Mucosa of rectum (tissue), 2 donors: Measurements from ENCODE around the gene CPA5.

Source experiments
- H3K27ac ChIP-seq, 2 donors: one replicate each; pipeline ENCODE4 v1.7.0; 2013; ENCODE audit warnings: inconsistent platforms in 2 of 2, low read depth in 2 of 2, low read length in 2 of 2
- H3K27me3 ChIP-seq, 2 donors: one replicate each; pipeline ENCODE4 v1.7.0; 2013; ENCODE audit warnings: low read length in 2 of 2; ENCODE audit not compliant: control insufficient read depth in 2 of 2, insufficient read depth in 2 of 2
- H3K36me3 ChIP-seq, 2 donors: one replicate each; pipeline ENCODE4 v1.7.0; 2013; ENCODE audit warnings: low read length in 2 of 2; ENCODE audit not compliant: control insufficient read depth in 2 of 2, insufficient read depth in 2 of 2
- H3K4me1 ChIP-seq, 2 donors: one replicate each; pipeline ENCODE4 v1.7.0; 2013; ENCODE audit warnings: low read length in 2 of 2, mild to moderate bottlenecking in 1 of 2; ENCODE audit not compliant: control insufficient read depth in 2 of 2, insufficient read depth in 2 of 2
- H3K4me3 ChIP-seq, 2 donors: one replicate each; pipeline ENCODE4 v1.7.0; 2013; ENCODE audit warnings: low read length in 2 of 2
- H3K9ac ChIP-seq, 2 donors: one replicate each; pipeline ENCODE4 v1.7.0; 2013; ENCODE audit warnings: low read length in 2 of 2, low read depth in 1 of 2, mild to moderate bottlenecking in 1 of 2
- H3K9me3 ChIP-seq, 2 donors: one replicate each; pipeline ENCODE4 v1.7.0; 2013; ENCODE audit warnings: low read length in 2 of 2; ENCODE audit not compliant: control insufficient read depth in 2 of 2
- donor health status: healthy.
- donor health status: Normal muscosa, but diverticular disease.

Gene CPA5

DNA sequence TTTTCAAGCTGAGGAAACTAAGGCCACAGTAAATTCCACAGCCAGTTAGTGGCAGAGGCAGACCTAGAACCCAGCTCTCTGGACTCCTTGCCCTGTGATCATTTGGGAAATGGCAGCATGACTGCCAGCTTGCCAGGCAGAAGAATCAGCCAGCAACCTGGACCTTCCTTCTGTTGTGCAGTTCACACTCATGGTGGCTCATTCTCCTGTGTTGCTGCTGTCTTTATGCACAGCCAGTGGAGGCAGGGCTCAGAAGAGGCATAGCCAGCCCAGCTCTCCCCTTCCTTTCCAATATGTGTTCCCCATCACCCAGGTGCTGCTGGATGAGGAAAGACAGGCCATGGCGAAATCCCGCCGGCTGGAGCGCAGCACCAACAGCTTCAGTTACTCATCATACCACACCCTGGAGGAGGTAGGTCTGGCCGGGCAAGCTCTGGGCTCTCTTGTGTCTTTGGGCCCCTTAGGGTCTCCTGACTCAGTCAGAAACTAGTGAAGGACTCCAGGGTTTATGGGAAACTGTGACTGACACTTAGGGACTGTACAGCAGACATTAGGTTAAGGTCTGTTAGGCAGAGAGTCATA is 14.8 kb downstream of the CPA5 start:
- Histone ChIP-seq H3K4me3 (no peak overlapping the region), H3K36me3 (no peaks in the 10 kb centered on the region), H3K4me1 (peaks cover 2 to 3% of the 10 kb centered on the region in 2 donors), H3K27ac (no peak overlapping the region), H3K27me3 (no peaks in the 10 kb centered on the region), H3K9ac (no peak overlapping the region), H3K9me3 (peaks cover 0 to 4% of the 10 kb centered on the region in 2 donors)

- peaks cover 0 to 4% of the 10 kb centered on the region in 2 donors for H3K9me3 ChIP-seq
- no peak overlapping the region for H3K27ac ChIP-seq
- H3K4me3 ChIP-seq, result no peak overlapping the region
- H3K9ac ChIP-seq, result no peak overlapping the region
- H3K4me1 ChIP-seq, result peaks cover 2 to 3% of the 10 kb centered on the region in 2 donors
- H3K36me3 ChIP-seq, result no peaks in the 10 kb centered on the region
- no peaks in the 10 kb centered on the region for H3K27me3 ChIP-seq
Observed at GRCh38 chr7:130360518-130360917, 15.9 kb downstream of the CPA5 start.

- no peaks in the 10 kb centered on the region for H3K27me3 ChIP-seq
- no peak overlapping the region for H3K9ac ChIP-seq
- peaks cover 0 to 4% of the 10 kb centered on the region in 2 donors for H3K9me3 ChIP-seq
- H3K36me3 ChIP-seq, result no peaks in the 10 kb centered on the region
- H3K27ac ChIP-seq, result no peak overlapping the region
- H3K4me3 ChIP-seq, result no peak overlapping the region
- peaks cover under 1 to 5% of the 10 kb centered on the region in 2 donors for H3K4me1 ChIP-seq
Observed at GRCh38 chr7:130361681-130362080, 17.1 kb downstream of the CPA5 start.

DNA sequence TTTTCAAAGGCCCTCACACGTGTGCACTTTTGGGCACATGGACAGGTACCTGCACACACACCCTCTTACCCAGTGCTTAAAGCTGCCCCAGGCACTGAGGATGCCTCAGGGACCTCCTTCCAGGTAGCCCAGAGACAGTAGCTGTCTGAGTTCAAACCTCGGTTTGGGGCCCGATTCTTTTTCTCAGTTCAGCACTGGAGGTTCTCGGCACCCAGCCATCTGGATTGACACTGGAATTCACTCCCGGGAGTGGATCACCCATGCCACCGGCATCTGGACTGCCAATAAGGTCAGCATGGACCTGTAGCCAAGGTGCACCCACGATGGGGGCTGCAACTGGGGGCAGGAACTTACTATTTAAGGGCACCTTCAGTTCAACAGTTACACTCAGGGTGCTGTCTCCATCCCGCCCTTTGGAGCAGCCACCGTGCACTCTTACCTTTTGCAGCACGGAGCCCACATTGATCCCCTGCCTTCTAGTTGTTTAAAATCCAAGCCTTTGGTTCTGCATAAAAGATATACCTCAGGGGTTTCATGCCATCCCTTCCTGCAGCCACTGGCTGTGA is 17.7 kb downstream of the CPA5 start:
- Histone ChIP-seq H3K4me3 (no peak overlapping the region), H3K9me3 (peaks cover 0 to 4% of the 10 kb centered on the region in 2 donors), H3K27me3 (no peaks in the 10 kb centered on the region), H3K27ac (no peak overlapping the region), H3K9ac (no peak overlapping the region), H3K36me3 (no peaks in the 10 kb centered on the region), H3K4me1 (peaks cover 0 to 6% of the 10 kb centered on the region in 2 donors)

DNA sequence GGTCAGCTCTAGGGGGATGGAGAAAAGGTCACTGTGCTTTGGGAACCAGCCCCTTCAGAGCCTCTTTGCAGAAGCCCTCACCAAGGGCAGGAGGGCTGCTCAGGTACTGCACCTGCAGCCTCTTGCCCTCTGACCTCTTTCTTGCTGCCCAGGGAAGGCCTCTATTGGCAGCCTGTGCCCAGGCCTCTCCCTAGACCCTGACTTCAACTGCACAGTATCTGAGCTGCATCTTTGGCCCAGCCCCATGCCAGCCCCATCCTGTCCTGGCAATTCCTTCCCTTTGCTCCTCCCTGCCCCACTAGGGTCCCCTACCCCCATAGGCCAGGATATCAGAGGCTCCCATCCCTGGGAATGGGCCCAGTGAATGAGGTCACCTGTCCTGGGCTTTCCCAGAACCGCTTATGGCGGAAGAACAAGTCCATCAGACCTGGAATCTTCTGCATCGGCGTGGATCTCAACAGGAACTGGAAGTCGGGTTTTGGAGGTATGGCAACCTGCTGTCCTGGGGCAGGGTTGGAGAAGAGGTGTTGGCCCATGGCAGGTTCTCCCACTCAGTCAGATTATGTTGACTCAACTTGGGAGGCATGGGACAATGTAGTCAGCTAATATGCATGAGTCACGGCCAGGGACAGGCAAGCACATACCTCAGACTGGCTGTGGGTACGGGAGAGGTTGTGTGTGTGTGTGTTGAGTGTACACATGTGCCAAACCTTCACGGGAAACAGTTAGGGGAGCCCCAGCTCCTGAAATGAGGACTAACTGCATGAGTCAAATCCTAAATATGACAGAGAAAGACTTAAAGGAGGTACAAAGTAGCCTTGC is 18.6 kb downstream of the CPA5 start:
- H3K27me3 ChIP-seq, result no peaks in the 10 kb centered on the region
- peaks cover 0 to 6% of the 10 kb centered on the region in 2 donors for H3K4me1 ChIP-seq
- peaks cover 0 to 4% of the 10 kb centered on the region in 2 donors for H3K9me3 ChIP-seq
- H3K9ac ChIP-seq, result no peak overlapping the region
- no peak overlapping the region for H3K27ac ChIP-seq
- no peaks in the 10 kb centered on the region for H3K36me3 ChIP-seq
- H3K4me3 ChIP-seq, result no peak overlapping the region

- no peak overlapping the region for H3K27ac ChIP-seq
- H3K4me3 ChIP-seq, result no peak overlapping the region
- peaks cover 0 to under 1% of the 10 kb centered on the region in 2 donors for H3K9me3 ChIP-seq
- peaks cover 4 to 6% of the 10 kb centered on the region in 2 donors for H3K4me1 ChIP-seq
- H3K9ac ChIP-seq, result no peak overlapping the region
- no peaks in the 10 kb centered on the region for H3K36me3 ChIP-seq
- no peaks in the 10 kb centered on the region for H3K27me3 ChIP-seq
Observed at GRCh38 chr7:130364451-130364850, 19.8 kb downstream of the CPA5 start.

- Histone ChIP-seq H3K4me1 (peaks cover 5 to 6% of the 10 kb centered on the region in 2 donors), H3K27me3 (no peaks in the 10 kb centered on the region), H3K36me3 (no peaks in the 10 kb centered on the region), H3K4me3 (no peak overlapping the region), H3K9ac (no peak overlapping the region), H3K9me3 (no peaks in the 10 kb centered on the region), H3K27ac (no peak overlapping the region)
Observed at GRCh38 chr7:130365088-130365487, 20.5 kb downstream of the CPA5 start.

DNA sequence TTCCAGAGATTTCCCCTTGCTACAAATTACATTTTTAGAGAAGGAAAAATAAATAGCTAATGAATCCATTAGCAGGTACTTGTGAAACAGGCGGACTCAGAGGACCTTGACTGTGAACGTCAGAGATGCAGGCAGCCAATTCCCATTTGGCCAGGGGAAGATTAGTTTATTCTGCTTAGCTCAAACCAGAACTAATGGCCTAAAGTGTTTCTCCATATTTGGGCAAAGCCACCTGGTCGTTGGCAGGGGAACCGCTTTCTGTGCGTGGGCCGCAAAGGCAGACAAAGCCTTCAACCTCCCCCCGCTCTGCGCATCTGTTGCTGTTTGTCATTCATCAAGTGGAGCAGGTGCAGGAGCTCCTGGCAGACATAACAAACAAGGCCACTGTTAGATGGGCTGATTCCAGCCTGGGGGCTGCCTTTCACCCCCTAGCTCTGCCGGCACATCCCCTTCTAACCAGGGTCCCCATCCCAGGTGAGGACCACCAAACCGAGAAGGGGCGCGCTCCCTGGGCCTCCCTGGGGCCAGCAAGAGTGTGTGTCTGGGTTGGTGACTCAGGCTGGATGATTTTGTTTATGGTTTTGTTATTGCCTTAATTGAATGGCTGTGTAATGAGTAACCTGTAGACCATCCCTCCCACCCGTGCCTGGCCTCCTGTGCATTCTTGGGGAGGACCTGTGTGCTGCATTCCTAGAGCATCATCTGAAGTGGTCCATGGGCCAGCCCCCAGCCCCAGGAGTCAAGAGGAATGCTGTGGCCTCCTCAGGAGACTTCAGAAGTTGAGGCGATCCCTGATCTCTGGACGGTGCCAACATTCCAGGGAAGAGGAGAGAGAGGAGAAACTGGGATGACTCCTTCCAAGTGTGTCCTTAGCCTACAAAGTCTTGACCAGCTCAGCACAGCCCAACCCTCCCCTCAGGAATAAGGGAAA is 21.2 kb downstream of the CPA5 start:
- Histone ChIP-seq H3K4me3 (no peak overlapping the region), H3K9ac (no peak overlapping the region), H3K27ac (no peak overlapping the region), H3K9me3 (no peaks in the 10 kb centered on the region), H3K4me1 (peaks cover 5 to 6% of the 10 kb centered on the region in 2 donors), H3K36me3 (no peaks in the 10 kb centered on the region), H3K27me3 (no peaks in the 10 kb centered on the region)

DNA sequence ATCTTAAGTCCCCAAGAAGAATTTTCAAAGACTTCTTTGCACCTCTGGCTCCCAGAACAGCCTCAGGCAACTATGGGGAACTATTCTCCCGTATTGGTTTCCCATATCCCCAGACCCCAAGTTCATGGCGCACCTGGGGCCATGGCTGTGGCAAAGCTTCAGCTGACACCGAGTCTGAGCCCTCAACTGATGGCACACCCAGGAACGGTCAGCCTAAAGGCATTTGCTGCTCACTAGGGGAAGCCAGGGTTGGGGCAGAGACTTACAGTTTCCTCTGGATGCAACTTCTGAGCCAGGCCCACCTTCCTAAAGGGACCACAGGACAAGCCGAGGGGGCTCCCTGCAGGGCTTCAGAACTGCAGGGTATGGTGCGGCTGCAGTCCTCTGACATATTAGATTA is 21.9 kb downstream of the CPA5 start:
- H3K4me1 ChIP-seq, result peaks cover 5 to 6% of the 10 kb centered on the region in 2 donors
- H3K27ac ChIP-seq, result no peak overlapping the region
- no peaks in the 10 kb centered on the region for H3K9me3 ChIP-seq
- H3K9ac ChIP-seq, result no peak overlapping the region
- no peaks in the 10 kb centered on the region for H3K36me3 ChIP-seq
- no peaks in the 10 kb centered on the region for H3K27me3 ChIP-seq
- H3K4me3 ChIP-seq, result no peak overlapping the region
